Calu3 (cell line): Measurements from ENCODE around the gene GIPC3. TPM values are rescaled to one million over a fixed set of nuclear protein-coding genes. Genes with fewer than 3 reads are reported as not detected.
A peak's percentile ranks its signal among the peaks of the same experiment; 100 is the strongest.

ENCODE experiments used
- BruUV-seq: library from RNA; stranded (reverse); fragments of 400-500 nt; replicated peaks from 2 replicates; lab custom pipeline; 2021; lab: Mats Ljungman, UMichigan
- CTCF ChIA-PET: fragments of 300-600 bp; sonication (Branson Sonifier 250); formaldehyde crosslinking; loops from one replicate; lab custom pipeline; 2022; ENCODE audit warnings: antibody characterized with exemption; lab: Charles Lee
- DNase-seq: peaks from one replicate; pipeline ENCODE4 v3.0.0; 2022
- H3K27ac Mint-ChIP-seq: one replicate; pipeline ENCODE4 v1.8.0; 2022; ENCODE audit warnings: mixed read lengths; ENCODE audit not compliant: unreplicated experiment
- H3K27me3 Mint-ChIP-seq: one replicate; pipeline ENCODE4 v1.8.0; 2022; ENCODE audit warnings: mixed read lengths; ENCODE audit not compliant: unreplicated experiment
- H3K36me3 Mint-ChIP-seq: one replicate; pipeline ENCODE4 v1.8.0; 2022; ENCODE audit warnings: mild to moderate bottlenecking, moderate library complexity, mixed read lengths; ENCODE audit not compliant: insufficient read depth, unreplicated experiment
- H3K4me1 Mint-ChIP-seq: one replicate; pipeline ENCODE4 v1.8.0; 2022; ENCODE audit warnings: mild to moderate bottlenecking, low read depth, mixed read lengths; ENCODE audit not compliant: unreplicated experiment
- H3K4me3 Mint-ChIP-seq: one replicate; pipeline ENCODE4 v1.8.0; 2022; ENCODE audit warnings: mild to moderate bottlenecking, low read depth, moderate library complexity, mixed read lengths; ENCODE audit not compliant: unreplicated experiment
- H3K9me3 Mint-ChIP-seq: one replicate; pipeline ENCODE4 v1.8.0; 2022; ENCODE audit warnings: low read depth, mixed read lengths; ENCODE audit not compliant: unreplicated experiment
- intact Hi-C: fragments of 100-400 bp; cut with micrococcal nuclease; formaldehyde crosslinking; loops from one replicate; pipeline ENCODE4 v1.10.0; 2022; ENCODE audit not compliant: unreplicated experiment
- total RNA-seq: library from RNA; stranded (reverse); gene quantifications from 2 replicates; pipeline ENCODE4 v1.2.3, GENCODE V29; 2022
- TF ChIP-seq, protein P1 (sequence below): fragments of 200-600 bp; IDR thresholded peaks from one replicate; pipeline ENCODE4 v1.8.0; 2022; ENCODE audit warnings: antibody characterized with exemption; ENCODE audit not compliant: unreplicated experiment

Gene GIPC3
- total RNA-seq, 1 experiment from 2014 or later = not detected

DNA sequence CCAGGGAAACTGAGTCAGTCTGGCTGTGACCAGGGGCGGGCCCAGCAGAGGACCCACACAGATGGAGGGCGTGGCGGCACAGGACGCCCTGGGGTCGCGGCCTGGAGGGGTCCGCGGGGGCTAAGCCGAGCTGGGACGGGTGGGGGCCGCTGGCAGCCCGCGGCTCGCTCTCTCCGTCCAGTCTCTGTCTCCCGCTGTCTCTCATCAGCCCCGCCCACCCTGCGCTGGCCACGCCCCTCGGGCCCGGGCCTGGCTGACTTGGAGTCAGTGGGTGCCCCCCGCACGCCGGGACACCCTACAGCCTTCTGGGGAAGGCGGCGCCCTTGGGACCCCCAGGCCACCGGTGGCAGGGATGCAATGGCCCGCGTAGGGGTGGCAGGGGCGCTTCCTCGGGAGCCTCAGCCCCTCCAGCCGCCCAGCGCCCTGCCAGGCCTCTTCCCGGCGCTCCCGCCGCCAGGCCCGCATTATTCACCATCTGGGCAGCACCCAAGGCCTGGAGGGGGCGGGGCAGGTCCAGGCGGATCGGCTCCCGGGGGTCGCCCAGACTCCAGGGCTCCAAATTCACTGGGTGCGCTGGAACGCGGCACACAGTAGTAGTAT lies 21.5 kb downstream of the GIPC3 start, which contains the start of gene TBXA2R:
TBXA2R (minus strand) TSS at position 186 of the 600 bp plus-strand sequence. CDS start 6,241 bp downstream, outside the sequence.
- peak; percentile 54 for DNase-seq
- Mint-ChIP-seq H3K27ac (peak within 1 kb of the TSS; percentile 37), H3K4me3 (no peak within 1 kb of the TSS), H3K9me3 (no peaks in the 10 kb centered on the region), H3K27me3 (no peaks in the 10 kb centered on the region), H3K36me3 (peaks cover 19% of the 10 kb centered on the region), H3K4me1 (peaks cover 11% of the 10 kb centered on the region)
- BruUV-seq = no TSS peak
- CTCF ChIA-PET = no interaction called here
- TF ChIP-seq, protein P1, sequence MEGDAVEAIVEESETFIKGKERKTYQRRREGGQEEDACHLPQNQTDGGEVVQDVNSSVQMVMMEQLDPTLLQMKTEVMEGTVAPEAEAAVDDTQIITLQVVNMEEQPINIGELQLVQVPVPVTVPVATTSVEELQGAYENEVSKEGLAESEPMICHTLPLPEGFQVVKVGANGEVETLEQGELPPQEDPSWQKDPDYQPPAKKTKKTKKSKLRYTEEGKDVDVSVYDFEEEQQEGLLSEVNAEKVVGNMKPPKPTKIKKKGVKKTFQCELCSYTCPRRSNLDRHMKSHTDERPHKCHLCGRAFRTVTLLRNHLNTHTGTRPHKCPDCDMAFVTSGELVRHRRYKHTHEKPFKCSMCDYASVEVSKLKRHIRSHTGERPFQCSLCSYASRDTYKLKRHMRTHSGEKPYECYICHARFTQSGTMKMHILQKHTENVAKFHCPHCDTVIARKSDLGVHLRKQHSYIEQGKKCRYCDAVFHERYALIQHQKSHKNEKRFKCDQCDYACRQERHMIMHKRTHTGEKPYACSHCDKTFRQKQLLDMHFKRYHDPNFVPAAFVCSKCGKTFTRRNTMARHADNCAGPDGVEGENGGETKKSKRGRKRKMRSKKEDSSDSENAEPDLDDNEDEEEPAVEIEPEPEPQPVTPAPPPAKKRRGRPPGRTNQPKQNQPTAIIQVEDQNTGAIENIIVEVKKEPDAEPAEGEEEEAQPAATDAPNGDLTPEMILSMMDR = no peak
- intact Hi-C loops = no loop called here

DNA sequence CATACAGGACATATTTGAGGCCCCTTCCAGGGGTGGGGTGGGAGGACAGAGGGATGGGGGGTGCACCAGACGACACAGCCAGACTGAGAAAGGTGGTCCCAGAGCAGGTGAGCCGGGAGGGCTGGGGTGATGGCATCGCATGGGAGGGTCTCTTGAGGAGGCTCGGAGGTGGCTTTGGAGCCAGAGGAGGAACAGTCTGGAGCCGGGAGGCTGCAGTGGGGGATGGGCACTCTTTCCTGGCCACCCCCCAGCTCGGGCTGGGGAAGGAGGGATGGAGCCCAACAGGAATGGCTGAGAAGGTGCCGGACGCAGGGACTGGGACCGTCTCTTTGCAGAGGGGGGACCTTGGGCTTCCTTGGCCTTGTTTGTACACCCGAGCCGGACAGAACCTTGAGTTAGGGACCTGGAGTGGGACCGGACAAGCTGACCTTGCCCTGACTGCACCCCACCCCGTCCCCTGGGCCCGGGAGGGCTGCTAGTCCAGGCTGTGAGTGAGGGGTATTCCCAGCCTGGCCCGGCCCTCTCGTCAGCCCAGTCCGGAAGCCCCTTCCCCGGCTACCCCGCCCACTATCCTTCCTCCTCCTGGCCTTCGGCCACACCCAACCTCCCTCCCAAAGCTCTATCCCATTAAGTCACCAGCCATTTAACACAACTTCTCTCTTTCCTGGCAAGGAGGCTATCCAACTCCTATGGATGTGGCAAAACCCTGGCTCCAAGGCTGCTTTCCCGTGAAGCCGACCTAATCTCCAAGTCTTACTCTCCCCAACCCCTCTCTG lies 22.2 kb downstream of the GIPC3 start:
- Mint-ChIP-seq H3K4me1 (peaks cover 11% of the 10 kb centered on the region), H3K4me3 (no peak overlapping the region), H3K27ac (peak overlapping the region; percentile 37), H3K36me3 (peaks cover 19% of the 10 kb centered on the region), H3K27me3 (no peaks in the 10 kb centered on the region), H3K9me3 (no peaks in the 10 kb centered on the region)
- DNase-seq = no peak
- intact Hi-C loops = no loop called here
- CTCF ChIA-PET = interaction anchor here (0.6 to 0.9 kb wide), 2 partner anchors 46 to 74 kb away, joined by 3 read pairs; no protein-coding TSS in a partner anchor
- no TSS peak for BruUV-seq
- TF ChIP-seq, protein P1 = no peak

GRCh38 chr19:3608079-3608641 lies 22.9 kb downstream of the GIPC3 start:
- intact Hi-C loops = no loop called here
- Mint-ChIP-seq H3K4me1 (peaks cover 11% of the 10 kb centered on the region), H3K36me3 (peaks cover 19% of the 10 kb centered on the region), H3K4me3 (no peak overlapping the region), H3K27ac (peak overlapping the region; percentile 37), H3K27me3 (no peaks in the 10 kb centered on the region), H3K9me3 (no peaks in the 10 kb centered on the region)
- no TSS peak for BruUV-seq
- no peak for DNase-seq
- CTCF ChIA-PET = interaction anchor here (0.6 to 0.9 kb wide), 2 partner anchors 47 to 73 kb away, joined by 3 read pairs; no protein-coding TSS in a partner anchor
- TF ChIP-seq, protein P1 = no peak

DNA sequence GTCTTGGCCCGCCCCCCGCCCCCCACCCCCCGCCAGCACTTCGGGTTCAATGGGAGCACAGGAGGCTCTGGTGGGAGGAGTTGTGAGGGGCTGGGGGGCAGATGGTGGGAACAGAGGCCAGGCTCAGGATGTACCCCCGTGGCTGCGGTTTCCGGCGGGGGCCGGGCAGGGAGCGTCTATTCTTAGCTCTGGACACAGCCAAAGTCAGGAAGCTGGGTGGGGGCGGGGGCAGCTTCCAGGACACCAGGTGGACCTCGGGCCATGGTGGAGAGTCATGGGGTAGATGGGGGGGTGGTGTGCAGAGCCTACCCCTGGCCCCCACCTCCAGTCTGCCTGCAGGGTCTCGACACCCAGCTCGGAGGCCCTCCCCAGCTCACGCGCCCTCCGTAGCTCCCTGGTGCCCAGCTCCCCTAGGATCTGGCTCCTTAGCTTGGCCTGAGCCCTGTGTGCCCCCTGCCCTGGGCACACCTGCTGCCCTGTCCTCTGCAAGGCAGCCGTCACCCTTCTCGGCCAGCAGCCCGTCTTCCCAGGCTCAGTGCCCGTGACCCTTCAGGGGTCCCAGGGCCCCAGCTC lies 23.6 kb downstream of the GIPC3 start:
- peaks cover 23% of the 10 kb centered on the region for H3K36me3 Mint-ChIP-seq
- TF ChIP-seq, protein P1 = no peak
- intact Hi-C loops = no loop called here
- peaks cover 11% of the 10 kb centered on the region for H3K4me1 Mint-ChIP-seq
- H3K4me3 Mint-ChIP-seq = no peak overlapping the region
- DNase-seq = no peak
- CTCF ChIA-PET = no interaction called here
- H3K9me3 Mint-ChIP-seq = no peaks in the 10 kb centered on the region
- H3K27ac Mint-ChIP-seq = no peak overlapping the region
- no TSS peak for BruUV-seq
- H3K27me3 Mint-ChIP-seq = no peaks in the 10 kb centered on the region
